Astrocyte (in vitro differentiated cells and primary cell): ENCODE data around the gene IFITM2.

Source experiments
- EZH2 ChIP-seq: IDR thresholded peaks from 2 replicates; pipeline ENCODE4 v1.6.1; 2012; ENCODE audit warnings: mild to moderate bottlenecking, low read length, inconsistent platforms; ENCODE audit not compliant: insufficient read depth
- TF ChIP-seq, protein P1 (sequence below): IDR thresholded peaks from 2 replicates; pipeline ENCODE4 v1.5.1; 2011; ENCODE audit warnings: low read depth, mild to moderate bottlenecking, inconsistent platforms, low read length, moderate library complexity; ENCODE audit not compliant: insufficient read depth

GRCh38 chr11:272931-273198 lies 34.8 kb upstream of the IFITM2 start:
- TF ChIP-seq, protein P1, sequence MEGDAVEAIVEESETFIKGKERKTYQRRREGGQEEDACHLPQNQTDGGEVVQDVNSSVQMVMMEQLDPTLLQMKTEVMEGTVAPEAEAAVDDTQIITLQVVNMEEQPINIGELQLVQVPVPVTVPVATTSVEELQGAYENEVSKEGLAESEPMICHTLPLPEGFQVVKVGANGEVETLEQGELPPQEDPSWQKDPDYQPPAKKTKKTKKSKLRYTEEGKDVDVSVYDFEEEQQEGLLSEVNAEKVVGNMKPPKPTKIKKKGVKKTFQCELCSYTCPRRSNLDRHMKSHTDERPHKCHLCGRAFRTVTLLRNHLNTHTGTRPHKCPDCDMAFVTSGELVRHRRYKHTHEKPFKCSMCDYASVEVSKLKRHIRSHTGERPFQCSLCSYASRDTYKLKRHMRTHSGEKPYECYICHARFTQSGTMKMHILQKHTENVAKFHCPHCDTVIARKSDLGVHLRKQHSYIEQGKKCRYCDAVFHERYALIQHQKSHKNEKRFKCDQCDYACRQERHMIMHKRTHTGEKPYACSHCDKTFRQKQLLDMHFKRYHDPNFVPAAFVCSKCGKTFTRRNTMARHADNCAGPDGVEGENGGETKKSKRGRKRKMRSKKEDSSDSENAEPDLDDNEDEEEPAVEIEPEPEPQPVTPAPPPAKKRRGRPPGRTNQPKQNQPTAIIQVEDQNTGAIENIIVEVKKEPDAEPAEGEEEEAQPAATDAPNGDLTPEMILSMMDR = no peak
- TF ChIP-seq EZH2 = no peak
